Nephron progenitor cell (in vitro differentiated cells): ENCODE data around the gene CRELD2.

ENCODE experiments used
- DNase-seq: peaks from one replicate; pipeline ENCODE4 v3.0.0; 2021
- H3K27ac Mint-ChIP-seq: 2 replicates; pipeline ENCODE4 v1.8.0; 2021; ENCODE audit warnings: mild to moderate bottlenecking, moderate library complexity, mixed read lengths
- H3K27me3 Mint-ChIP-seq: 2 replicates; pipeline ENCODE4 v1.8.0; 2021; ENCODE audit warnings: mild to moderate bottlenecking, low read depth, mixed read lengths; ENCODE audit not compliant: poor library complexity
- H3K36me3 Mint-ChIP-seq: 2 replicates; pipeline ENCODE4 v1.8.0; 2021; ENCODE audit warnings: low read depth, mixed read lengths
- H3K4me1 Mint-ChIP-seq: 2 replicates; pipeline ENCODE4 v1.8.0; 2021; ENCODE audit warnings: mixed read lengths
- H3K4me3 Mint-ChIP-seq: 2 replicates; pipeline ENCODE4 v1.8.0; 2021; ENCODE audit warnings: mild to moderate bottlenecking, moderate library complexity, mixed read lengths
- H3K9me3 Mint-ChIP-seq: 2 replicates; pipeline ENCODE4 v1.8.0; 2021; ENCODE audit warnings: mild to moderate bottlenecking, moderate library complexity, mixed read lengths
- CTCF ChIP-seq: fragments of 200-600 bp; sonication (generic); IDR thresholded peaks from 2 replicates; pipeline ENCODE4 v1.5.0; 2021; ENCODE audit warnings: antibody characterized with exemption

Gene CRELD2

GRCh38 chr22:49961601-49962011, 43.2 kb downstream of the CRELD2 start:
- Mint-ChIP-seq H3K4me1 (peaks cover 41% of the 10 kb centered on the region), H3K9me3 (no peaks in the 10 kb centered on the region), H3K36me3 (no peaks in the 10 kb centered on the region), H3K27ac (peak overlapping the region; percentile 69), H3K27me3 (no peaks in the 10 kb centered on the region), H3K4me3 (peak overlapping the region; percentile 86)
- TF ChIP-seq CTCF = no peak
- peak; percentile 49 for DNase-seq

- H3K27me3 Mint-ChIP-seq = no peaks in the 10 kb centered on the region
- peak; percentile 81 for DNase-seq
- peak overlapping the region; percentile 69 for H3K27ac Mint-ChIP-seq
- no peak for TF ChIP-seq CTCF
- no peaks in the 10 kb centered on the region for H3K9me3 Mint-ChIP-seq
- peak overlapping the region; percentile 86 for H3K4me3 Mint-ChIP-seq
- no peaks in the 10 kb centered on the region for H3K36me3 Mint-ChIP-seq
- peaks cover 46% of the 10 kb centered on the region for H3K4me1 Mint-ChIP-seq
These were observed 43.7 kb downstream of the CRELD2 start for GRCh38 chr22:49962012-49962750.

GRCh38 chr22:49962751-49963646, 44.6 kb downstream of the CRELD2 start:
- TF ChIP-seq CTCF = no peak
- H3K27me3 Mint-ChIP-seq = no peaks in the 10 kb centered on the region
- peak overlapping the region; percentile 80 for H3K4me3 Mint-ChIP-seq
- no peaks in the 10 kb centered on the region for H3K9me3 Mint-ChIP-seq
- peaks cover 52% of the 10 kb centered on the region for H3K4me1 Mint-ChIP-seq
- DNase-seq = peak; percentile 61
- peak overlapping the region; percentile 85 for H3K27ac Mint-ChIP-seq
- H3K36me3 Mint-ChIP-seq = no peaks in the 10 kb centered on the region

- H3K9me3 Mint-ChIP-seq = no peaks in the 10 kb centered on the region
- H3K4me3 Mint-ChIP-seq = peak overlapping the region; percentile 80
- H3K36me3 Mint-ChIP-seq = no peaks in the 10 kb centered on the region
- no peak overlapping the region for H3K27ac Mint-ChIP-seq
- DNase-seq = no peak
- no peaks in the 10 kb centered on the region for H3K27me3 Mint-ChIP-seq
- H3K4me1 Mint-ChIP-seq = peaks cover 47% of the 10 kb centered on the region
- TF ChIP-seq CTCF = no peak
These were observed 45.2 kb downstream of the CRELD2 start for GRCh38 chr22:49963647-49964026.

- H3K4me3 Mint-ChIP-seq = no peak overlapping the region
- TF ChIP-seq CTCF = no peak
- no peak for DNase-seq
- H3K27ac Mint-ChIP-seq = no peak overlapping the region
- H3K27me3 Mint-ChIP-seq = peaks cover 2% of the 10 kb centered on the region
- H3K4me1 Mint-ChIP-seq = peaks cover 40% of the 10 kb centered on the region
- no peaks in the 10 kb centered on the region for H3K36me3 Mint-ChIP-seq
- H3K9me3 Mint-ChIP-seq = no peaks in the 10 kb centered on the region
These were observed 46.0 kb downstream of the CRELD2 start for GRCh38 chr22:49964136-49965090.
